Measurements from ENCODE around the gene ARMH3.

Gene ARMH3

GRCh38 chr10:101972761-101973160 lies 83.2 kb downstream of the ARMH3 start:
- Histone ChIP-seq H3K27me3 (ENCODE audit: insufficient read depth, low read depth, severe bottlenecking) (no peaks in the 10 kb centered on the region), H3K4me3 (ENCODE audit: low read depth, low read length) (no peak overlapping the region)
- no peak for TF ChIP-seq CTCF (IDR thresholded peaks at IDR 0.05; ENCODE audit: low read depth, low read length)

GRCh38 chr10:101969412-101969922 lies 86.5 kb downstream of the ARMH3 start:
- H3K27me3 ChIP-seq (ENCODE audit: insufficient read depth, low read depth, severe bottlenecking): no peaks in the 10 kb centered on the region
- H3K36me3 ChIP-seq: peaks cover 16% of the 10 kb centered on the region
- H3K4me3 ChIP-seq (ENCODE audit: low read depth, low read length): no peak overlapping the region
- DNase-seq: no peak
- no peaks in the 10 kb centered on the region for H3K9me3 ChIP-seq (ENCODE audit: severe bottlenecking)
- peak overlapping the region; percentile 37 for H3K27ac ChIP-seq
- TF ChIP-seq CTCF (IDR thresholded peaks at IDR 0.05; ENCODE audit: low read depth, low read length): no peak

More at GRCh38 chr10:101972761-101973160, 83.2 kb downstream of the ARMH3 start:
- H3K9me3 ChIP-seq (ENCODE audit: severe bottlenecking): no peaks in the 10 kb centered on the region
- no peak for DNase-seq
- no peak overlapping the region for H3K27ac ChIP-seq
- H3K36me3 ChIP-seq: peaks cover 16% of the 10 kb centered on the region

GRCh38 chr10:101968940-101969321 lies 87.0 kb downstream of the ARMH3 start:
- Histone ChIP-seq H3K9me3 (ENCODE audit: severe bottlenecking) (no peaks in the 10 kb centered on the region), H3K27ac (no peak overlapping the region), H3K36me3 (peaks cover 16% of the 10 kb centered on the region), H3K4me3 (ENCODE audit: low read depth, low read length) (no peak overlapping the region), H3K27me3 (ENCODE audit: insufficient read depth, low read depth, severe bottlenecking) (no peaks in the 10 kb centered on the region)
- DNase-seq: no peak
- no peak for TF ChIP-seq CTCF (IDR thresholded peaks at IDR 0.05; ENCODE audit: low read depth, low read length)

GRCh38 chr10:101968286-101968939 lies 87.6 kb downstream of the ARMH3 start:
- peaks cover 11% of the 10 kb centered on the region for H3K36me3 ChIP-seq
- no peaks in the 10 kb centered on the region for H3K27me3 ChIP-seq (ENCODE audit: insufficient read depth, low read depth, severe bottlenecking)
- TF ChIP-seq CTCF (IDR thresholded peaks at IDR 0.05; ENCODE audit: low read depth, low read length): no peak
- H3K4me3 ChIP-seq (ENCODE audit: low read depth, low read length): no peak overlapping the region
- no peaks in the 10 kb centered on the region for H3K9me3 ChIP-seq (ENCODE audit: severe bottlenecking)
- H3K27ac ChIP-seq: no peak overlapping the region
- no peak for DNase-seq

- Histone ChIP-seq H3K4me3 (ENCODE audit: low read depth, low read length) (no peak overlapping the region), H3K27me3 (ENCODE audit: insufficient read depth, low read depth, severe bottlenecking) (no peaks in the 10 kb centered on the region), H3K27ac (no peak overlapping the region), H3K9me3 (ENCODE audit: severe bottlenecking) (no peaks in the 10 kb centered on the region), H3K36me3 (peaks cover 9% of the 10 kb centered on the region)
- DNase-seq: no peak
- TF ChIP-seq CTCF (IDR thresholded peaks at IDR 0.05; ENCODE audit: low read depth, low read length): no peak
Measured at GRCh38 chr10:101967713-101968112, 88.3 kb downstream of the ARMH3 start.

GRCh38 chr10:101967119-101967518 lies 88.9 kb downstream of the ARMH3 start:
- Histone ChIP-seq H3K27ac (no peak overlapping the region), H3K27me3 (ENCODE audit: insufficient read depth, low read depth, severe bottlenecking) (no peaks in the 10 kb centered on the region), H3K9me3 (ENCODE audit: severe bottlenecking) (no peaks in the 10 kb centered on the region), H3K36me3 (peaks cover 4% of the 10 kb centered on the region; the same call in 1 of the 2 replicates), H3K4me3 (ENCODE audit: low read depth, low read length) (no peak overlapping the region)
- TF ChIP-seq CTCF (IDR thresholded peaks at IDR 0.05; ENCODE audit: low read depth, low read length): no peak
- no peak for DNase-seq
